ENCODE data around the gene CXCR5. TPM values are rescaled to one million over a fixed set of nuclear protein-coding genes. Genes with fewer than 3 reads are reported as not detected.

CXCR5 gene
- total RNA-seq, 2 donors from 2014 or later = not detected

- peak overlapping the region in 3 of 4 donors; percentile 58 to 67 (median 63) for H3K27ac ChIP-seq
- H3K4me3 ChIP-seq = no peak overlapping the region
- ATAC-seq (peak; percentile 69), DNase-seq (peak; percentile 64 to 88 (median 84))
- intact Hi-C loops (cut with DNase I) = loop anchor here (10.0 kb wide), 1 partner anchor 88 kb away; no protein-coding TSS in a partner anchor
- peak in 2 of 3 donors; percentile 38 to 62 for TF ChIP-seq POLR2A (IDR thresholded peaks at IDR 0.05)
- TF ChIP-seq, protein P1, sequence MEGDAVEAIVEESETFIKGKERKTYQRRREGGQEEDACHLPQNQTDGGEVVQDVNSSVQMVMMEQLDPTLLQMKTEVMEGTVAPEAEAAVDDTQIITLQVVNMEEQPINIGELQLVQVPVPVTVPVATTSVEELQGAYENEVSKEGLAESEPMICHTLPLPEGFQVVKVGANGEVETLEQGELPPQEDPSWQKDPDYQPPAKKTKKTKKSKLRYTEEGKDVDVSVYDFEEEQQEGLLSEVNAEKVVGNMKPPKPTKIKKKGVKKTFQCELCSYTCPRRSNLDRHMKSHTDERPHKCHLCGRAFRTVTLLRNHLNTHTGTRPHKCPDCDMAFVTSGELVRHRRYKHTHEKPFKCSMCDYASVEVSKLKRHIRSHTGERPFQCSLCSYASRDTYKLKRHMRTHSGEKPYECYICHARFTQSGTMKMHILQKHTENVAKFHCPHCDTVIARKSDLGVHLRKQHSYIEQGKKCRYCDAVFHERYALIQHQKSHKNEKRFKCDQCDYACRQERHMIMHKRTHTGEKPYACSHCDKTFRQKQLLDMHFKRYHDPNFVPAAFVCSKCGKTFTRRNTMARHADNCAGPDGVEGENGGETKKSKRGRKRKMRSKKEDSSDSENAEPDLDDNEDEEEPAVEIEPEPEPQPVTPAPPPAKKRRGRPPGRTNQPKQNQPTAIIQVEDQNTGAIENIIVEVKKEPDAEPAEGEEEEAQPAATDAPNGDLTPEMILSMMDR (IDR thresholded peaks at IDR 0.05) = peak in 1 of 7 experiments; percentile 18
- H3K4me1 ChIP-seq = peaks cover 52% of the 10 kb centered on the region
- H3K27me3 ChIP-seq = no peaks in the 10 kb centered on the region
- H3K36me3 ChIP-seq (replicated peaks in 1 of 2; ENCODE audit: insufficient read depth in 1 of 2, low read depth in 2 of 2) = no peaks in the 10 kb centered on the region
- 3% methylated on average over 4 of the region's 4 CpGs for WGBS, 2 donors
- no peaks in the 10 kb centered on the region for H3K9me3 ChIP-seq
These were observed 8.8 kb downstream of the CXCR5 start for GRCh38 chr11:118892514-118892913.

DNA sequence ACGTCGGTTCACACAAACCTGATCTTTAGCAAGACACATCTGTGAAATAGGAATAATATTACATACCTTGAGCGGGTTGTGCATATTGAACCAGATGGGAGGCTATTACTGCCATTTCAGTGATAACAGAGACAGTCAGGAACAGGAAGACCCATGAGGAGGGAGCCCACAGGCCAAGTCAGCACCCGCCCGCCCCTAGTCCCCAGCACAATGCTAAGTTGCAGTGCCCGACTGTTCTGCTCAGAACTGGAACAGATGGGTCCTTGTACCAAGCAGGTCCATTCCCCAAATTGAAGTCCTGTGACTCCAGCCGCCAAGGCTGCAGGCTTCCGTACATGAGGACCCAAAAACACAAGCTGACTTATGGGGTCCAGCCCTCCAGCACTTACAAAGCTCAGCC, 9.3 kb downstream of the CXCR5 start:
- no peak for ATAC-seq
- peak in 1 of 4 donors; percentile 13 for DNase-seq
- TF ChIP-seq, protein P1 (IDR thresholded peaks at IDR 0.05) = no peak
- TF ChIP-seq POLR2A (IDR thresholded peaks at IDR 0.05) = no peak
- 57 to 59% methylated on average over 6 to 8 of the region's 8 CpGs for WGBS, 2 donors
- Histone ChIP-seq H3K4me3 (no peak overlapping the region), H3K27me3 (no peaks in the 10 kb centered on the region), H3K36me3 (replicated peaks in 1 of 2; ENCODE audit: insufficient read depth in 1 of 2, low read depth in 2 of 2) (no peaks in the 10 kb centered on the region), H3K4me1 (peaks cover 47% of the 10 kb centered on the region), H3K9me3 (no peaks in the 10 kb centered on the region), H3K27ac (peak overlapping the region in 3 of 4 donors; percentile 33 to 67 (median 58))
- intact Hi-C loops (cut with DNase I) = loop anchor here (10.0 kb wide), 1 partner anchor 88 kb away; no protein-coding TSS in a partner anchor

- intact Hi-C loops (cut with DNase I) = loop anchor here (10.0 kb wide), 1 partner anchor 89 kb away; no protein-coding TSS in a partner anchor
- Histone ChIP-seq H3K4me1 (peaks cover 42% of the 10 kb centered on the region), H3K36me3 (replicated peaks in 1 of 2; ENCODE audit: insufficient read depth in 1 of 2, low read depth in 2 of 2) (peaks cover 2 to 3% of the 10 kb centered on the region in 2 donors), H3K9me3 (no peaks in the 10 kb centered on the region), H3K27ac (peak overlapping the region in 1 of 4 donors; percentile 67), H3K4me3 (no peak overlapping the region), H3K27me3 (no peaks in the 10 kb centered on the region)
- TF ChIP-seq, protein P1 (IDR thresholded peaks at IDR 0.05) = no peak
- no peak for TF ChIP-seq POLR2A (IDR thresholded peaks at IDR 0.05)
- DNase-seq (no peak), ATAC-seq (no peak)
- WGBS, 2 donors = 93 to 95% methylated on average over 12 to 15 of the region's 22 CpGs
These were observed 10.0 kb downstream of the CXCR5 start for GRCh38 chr11:118893662-118894061.

GRCh38 chr11:118894192-118894591, 10.5 kb downstream of the CXCR5 start:
- WGBS, 2 donors = 88 to 97% methylated on average over 16 to 19 of the region's 19 CpGs
- no peak for DNase-seq
- intact Hi-C loops (cut with DNase I) = loop anchor here (10.0 kb wide), 1 partner anchor 89 kb away; no protein-coding TSS in a partner anchor

More at GRCh38 chr11:118894192-118894591, 10.5 kb downstream of the CXCR5 start:
- H3K4me1 ChIP-seq = peaks cover 36% of the 10 kb centered on the region
- TF ChIP-seq, protein P1 (IDR thresholded peaks at IDR 0.05) = no peak
- no peak for TF ChIP-seq POLR2A (IDR thresholded peaks at IDR 0.05)
- no peak for ATAC-seq
- no peak overlapping the region for H3K27ac ChIP-seq
- H3K4me3 ChIP-seq = no peak overlapping the region
- H3K9me3 ChIP-seq = no peaks in the 10 kb centered on the region
- H3K36me3 ChIP-seq (replicated peaks in 1 of 2; ENCODE audit: insufficient read depth in 1 of 2, low read depth in 2 of 2) = peaks cover 2 to 7% of the 10 kb centered on the region in 2 donors
- no peaks in the 10 kb centered on the region for H3K27me3 ChIP-seq
